Measurements from ENCODE around the gene MYO16. TPM values are rescaled to one million over a fixed set of nuclear protein-coding genes. Genes with fewer than 3 reads are reported as not detected.
"Not testable (repeated sequence)": the region's sequence is repeated elsewhere in the genome, so short reads cannot be mapped to it uniquely, and the experiment has no call there.

The MYO16 gene
- total and polyA plus RNA-seq, 8 donors: 0.03 to 0.47 (median 0.16) TPM

DNA sequence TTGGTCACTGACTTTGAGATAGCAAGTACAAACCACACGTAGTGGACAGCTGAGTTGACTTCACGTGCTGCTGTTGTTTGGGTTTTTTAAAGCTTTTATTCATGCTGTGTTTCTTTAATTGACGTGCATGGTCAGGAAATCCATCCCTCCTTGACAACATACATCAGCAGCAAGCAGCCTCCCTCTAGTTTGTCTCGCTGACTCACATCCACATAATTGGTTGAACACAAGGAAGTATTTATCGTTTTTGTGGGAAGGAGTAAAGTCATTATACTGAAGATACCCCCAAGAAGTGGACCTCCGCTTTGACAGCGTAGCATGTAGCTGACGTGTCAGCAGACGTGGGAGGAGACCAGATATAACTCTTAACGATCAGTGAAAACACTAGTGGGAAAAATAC lies 355.8 kb downstream of the MYO16 start:
- FAIRE-seq (no peak), DNase-seq (no peak), ATAC-seq (no peak)
- Histone ChIP-seq H3K36me3 (no peaks in the 10 kb centered on the region), H3K9me3 (no peaks in the 10 kb centered on the region), H3K27ac (no peak overlapping the region), H3K27me3 (no peaks in the 10 kb centered on the region), H3K4me1 (no peaks in the 10 kb centered on the region), H3K4me3 (no peak overlapping the region)
- intact Hi-C loops (cut with DNase I): no loop called here
- TF ChIP-seq, protein P1, sequence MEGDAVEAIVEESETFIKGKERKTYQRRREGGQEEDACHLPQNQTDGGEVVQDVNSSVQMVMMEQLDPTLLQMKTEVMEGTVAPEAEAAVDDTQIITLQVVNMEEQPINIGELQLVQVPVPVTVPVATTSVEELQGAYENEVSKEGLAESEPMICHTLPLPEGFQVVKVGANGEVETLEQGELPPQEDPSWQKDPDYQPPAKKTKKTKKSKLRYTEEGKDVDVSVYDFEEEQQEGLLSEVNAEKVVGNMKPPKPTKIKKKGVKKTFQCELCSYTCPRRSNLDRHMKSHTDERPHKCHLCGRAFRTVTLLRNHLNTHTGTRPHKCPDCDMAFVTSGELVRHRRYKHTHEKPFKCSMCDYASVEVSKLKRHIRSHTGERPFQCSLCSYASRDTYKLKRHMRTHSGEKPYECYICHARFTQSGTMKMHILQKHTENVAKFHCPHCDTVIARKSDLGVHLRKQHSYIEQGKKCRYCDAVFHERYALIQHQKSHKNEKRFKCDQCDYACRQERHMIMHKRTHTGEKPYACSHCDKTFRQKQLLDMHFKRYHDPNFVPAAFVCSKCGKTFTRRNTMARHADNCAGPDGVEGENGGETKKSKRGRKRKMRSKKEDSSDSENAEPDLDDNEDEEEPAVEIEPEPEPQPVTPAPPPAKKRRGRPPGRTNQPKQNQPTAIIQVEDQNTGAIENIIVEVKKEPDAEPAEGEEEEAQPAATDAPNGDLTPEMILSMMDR (IDR thresholded peaks at IDR 0.05): no peak
- WGBS, 2 donors: 72 to 83% methylated on average over 10 of the region's 10 CpGs

DNA sequence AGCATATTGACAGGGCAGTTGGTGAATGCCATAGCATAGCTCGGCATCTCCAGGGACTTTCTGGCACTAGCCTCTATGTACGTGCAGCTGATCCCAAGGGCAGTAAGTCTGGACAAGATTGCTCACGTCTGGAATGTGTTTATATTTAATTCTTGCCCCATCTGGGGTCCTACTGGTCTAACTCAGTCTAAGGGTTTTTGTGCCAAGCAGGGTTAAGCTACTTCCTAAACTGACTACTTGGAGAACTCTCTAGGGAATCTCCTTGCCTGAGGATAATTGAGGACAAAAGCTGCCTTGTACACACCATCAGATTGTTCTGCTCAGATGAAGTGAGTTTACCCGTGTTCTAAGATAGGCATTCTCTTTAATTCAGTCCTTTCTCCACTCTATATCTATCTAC lies 358.1 kb downstream of the MYO16 start:
- Histone ChIP-seq H3K9me3 (no peaks in the 10 kb centered on the region), H3K4me3 (no peak overlapping the region), H3K36me3 (no peaks in the 10 kb centered on the region), H3K27me3 (no peaks in the 10 kb centered on the region), H3K4me1 (no peaks in the 10 kb centered on the region), H3K27ac (no peak overlapping the region)
- intact Hi-C loops (cut with DNase I): no loop called here
- 37 to 46% methylated on average over 4 of the region's 4 CpGs for WGBS, 2 donors
- TF ChIP-seq, protein P1 (IDR thresholded peaks at IDR 0.05): no peak
- DNase-seq (no peak), FAIRE-seq (no peak), ATAC-seq (no peak)

DNA sequence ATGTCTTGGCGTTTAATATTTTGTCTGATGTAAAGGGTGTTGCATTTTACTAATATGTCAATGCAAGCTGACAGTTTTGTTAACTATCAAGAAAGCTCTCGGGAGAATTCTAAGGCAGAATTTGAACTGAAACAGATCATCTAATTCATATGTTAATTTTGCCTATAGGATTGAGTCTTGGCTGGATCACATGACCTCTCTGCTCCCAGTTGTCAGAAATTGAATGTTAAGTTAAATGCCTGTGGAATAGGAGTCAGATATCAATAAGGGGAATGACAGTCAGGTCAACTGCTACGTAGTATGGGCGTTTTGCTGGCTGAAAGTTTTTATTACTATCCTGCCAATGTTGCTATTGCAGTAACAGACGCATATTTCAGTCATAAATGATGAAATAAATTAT lies 358.5 kb downstream of the MYO16 start:
- no peak overlapping the region for H3K4me3 ChIP-seq
- no peaks in the 10 kb centered on the region for H3K9me3 ChIP-seq
- no peaks in the 10 kb centered on the region for H3K27me3 ChIP-seq
- no peak overlapping the region for H3K27ac ChIP-seq
- TF ChIP-seq, protein P1 (IDR thresholded peaks at IDR 0.05): no peak
- H3K36me3 ChIP-seq: no peaks in the 10 kb centered on the region
- ATAC-seq (no peak), FAIRE-seq (no peak), DNase-seq (no peak)
- 44 to 59% methylated on average over 5 of the region's 5 CpGs for WGBS, 2 donors
- intact Hi-C loops (cut with DNase I): no loop called here
- no peaks in the 10 kb centered on the region for H3K4me1 ChIP-seq

DNA sequence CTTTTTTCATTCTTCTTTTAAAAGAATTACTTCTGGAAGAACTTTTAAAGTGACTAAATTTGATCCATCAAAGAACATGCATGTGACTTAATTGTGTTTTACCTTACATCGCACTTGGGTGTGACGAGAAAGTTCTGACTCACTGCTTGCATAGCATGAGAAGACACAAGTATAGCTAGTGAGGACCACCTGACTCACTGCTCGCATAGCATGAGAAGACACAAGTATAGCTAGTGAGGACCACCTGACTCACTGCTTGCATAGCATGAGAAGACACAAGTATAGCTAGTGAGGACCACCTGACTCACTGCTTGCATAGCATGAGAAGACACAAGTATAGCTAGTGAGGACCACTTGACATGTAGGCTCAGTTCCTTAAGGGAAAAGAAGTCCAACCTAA lies 362.0 kb downstream of the MYO16 start:
- FAIRE-seq; H3K27me3 ChIP-seq; H3K27ac ChIP-seq; ATAC-seq; H3K4me1 ChIP-seq; intact Hi-C loops (cut with DNase I); H3K9me3 ChIP-seq; H3K4me3 ChIP-seq; H3K36me3 ChIP-seq; DNase-seq: not testable (repeated sequence)
- WGBS, 2 donors: 64 to 69% methylated on average over 3 of the region's 3 CpGs

DNA sequence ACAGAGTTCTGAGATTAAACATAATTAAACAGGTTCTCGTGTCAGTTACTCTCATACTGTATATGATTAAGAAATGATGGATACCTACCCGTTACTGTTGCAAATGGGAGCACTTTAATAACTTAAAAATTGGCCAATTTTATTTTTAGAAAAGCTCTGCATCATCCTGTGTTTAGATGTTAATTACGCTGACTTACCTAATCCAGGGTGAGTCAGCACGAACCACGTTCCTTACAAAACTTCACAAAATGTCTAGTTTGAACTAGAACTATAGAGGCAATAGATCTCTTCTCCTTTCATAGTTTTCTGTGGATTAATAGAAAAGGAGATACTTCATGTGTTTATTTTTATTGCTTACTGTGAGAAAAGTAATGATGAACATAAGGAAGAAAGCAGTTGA lies 363.9 kb downstream of the MYO16 start:
- intact Hi-C loops (cut with DNase I): no loop called here
- TF ChIP-seq, protein P1 (IDR thresholded peaks at IDR 0.05): no peak
- Histone ChIP-seq H3K4me1 (no peaks in the 10 kb centered on the region), H3K4me3 (no peak overlapping the region), H3K9me3 (no peaks in the 10 kb centered on the region), H3K36me3 (no peaks in the 10 kb centered on the region), H3K27me3 (no peaks in the 10 kb centered on the region), H3K27ac (no peak overlapping the region)
- ATAC-seq (no peak), DNase-seq (no peak), FAIRE-seq (no peak)
- 51 to 55% methylated on average over 5 of the region's 5 CpGs for WGBS, 2 donors

DNA sequence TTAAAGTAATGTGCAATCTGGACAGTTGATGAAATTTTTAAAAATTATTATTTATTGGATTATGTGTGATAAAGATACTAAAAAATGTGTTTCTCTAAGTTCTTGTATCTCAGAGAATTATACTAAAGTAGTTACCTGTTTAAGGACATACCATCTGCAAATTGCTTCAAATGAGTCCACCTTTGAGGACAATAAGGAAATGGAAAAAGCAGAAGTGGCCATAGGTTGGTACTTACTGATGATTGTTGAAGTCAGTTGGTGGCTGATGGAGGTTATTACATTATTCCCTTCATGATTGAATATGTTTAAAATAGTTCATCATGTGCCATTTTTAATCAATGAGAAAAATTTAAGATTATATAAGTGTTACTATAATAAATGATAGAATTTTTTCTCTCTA lies 367.0 kb downstream of the MYO16 start:
- no peak overlapping the region for H3K27ac ChIP-seq
- no peaks in the 10 kb centered on the region for H3K4me1 ChIP-seq
- FAIRE-seq: no peak
- H3K9me3 ChIP-seq: no peaks in the 10 kb centered on the region
- TF ChIP-seq, protein P1 (IDR thresholded peaks at IDR 0.05): no peak
- no peaks in the 10 kb centered on the region for H3K36me3 ChIP-seq
- no peak overlapping the region for H3K4me3 ChIP-seq
- no peaks in the 10 kb centered on the region for H3K27me3 ChIP-seq
- ATAC-seq: no peak
- no peak for DNase-seq
- intact Hi-C loops (cut with DNase I): no loop called here
